Lower leg skin (tissue), 3 donors: Measurements from ENCODE around the gene GPATCH4.

ENCODE experiments used
- POLR2A ChIP-seq, 2 donors: fragments of 450-650 bp; IDR thresholded peaks; one replicate each; pipeline ENCODE4 v1.6.1; 2016 to 2017; ENCODE audit warnings: antibody characterized with exemption in 2 of 2, mild to moderate bottlenecking in 1 of 2, moderate library complexity in 1 of 2
- TF ChIP-seq, protein P1 (sequence below), 3 donors: fragments of 450-650 bp; IDR thresholded peaks; one replicate each; pipeline ENCODE4 v1.5.1; 2016; ENCODE audit warnings: antibody characterized with exemption in 3 of 3, mild to moderate bottlenecking in 3 of 3, moderate library complexity in 2 of 3

DNA sequence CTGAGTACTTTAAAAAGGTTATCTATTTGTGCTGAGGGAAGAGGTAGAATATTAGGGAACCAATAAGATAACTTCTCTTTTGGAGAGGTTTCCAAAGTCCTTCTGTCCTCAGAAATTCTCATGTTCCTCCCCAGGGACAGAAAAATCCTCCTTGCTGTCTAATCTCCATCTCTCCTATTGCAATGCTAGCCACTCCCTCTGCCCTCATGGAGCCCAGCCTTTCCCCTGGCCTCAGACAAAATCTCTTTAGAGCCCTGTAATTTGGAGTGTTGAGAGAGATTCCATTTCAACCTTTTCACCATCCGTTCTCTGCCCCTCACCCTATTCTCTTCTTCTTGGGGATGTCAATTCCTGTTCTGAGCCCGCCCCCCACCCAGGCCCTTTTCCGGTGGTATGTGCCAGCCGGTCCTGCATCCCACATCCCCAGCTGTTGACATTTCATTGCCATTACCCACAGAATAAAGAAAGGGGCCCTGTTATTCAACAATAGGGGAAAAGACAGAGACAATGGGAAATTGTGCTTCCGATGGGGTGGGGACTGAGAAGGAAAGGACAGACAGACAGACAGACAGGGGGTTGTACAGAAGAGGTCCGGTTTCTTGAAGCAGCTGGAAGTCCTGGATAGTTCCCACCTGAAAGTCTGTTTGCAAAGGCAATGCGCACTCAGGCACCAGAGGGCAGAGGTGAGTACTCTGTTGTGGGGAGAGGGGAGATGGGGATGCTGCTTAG lies 17.7 kb upstream of the GPATCH4 start, which contains the start of gene HAPLN2:
- TF ChIP-seq, protein P1, sequence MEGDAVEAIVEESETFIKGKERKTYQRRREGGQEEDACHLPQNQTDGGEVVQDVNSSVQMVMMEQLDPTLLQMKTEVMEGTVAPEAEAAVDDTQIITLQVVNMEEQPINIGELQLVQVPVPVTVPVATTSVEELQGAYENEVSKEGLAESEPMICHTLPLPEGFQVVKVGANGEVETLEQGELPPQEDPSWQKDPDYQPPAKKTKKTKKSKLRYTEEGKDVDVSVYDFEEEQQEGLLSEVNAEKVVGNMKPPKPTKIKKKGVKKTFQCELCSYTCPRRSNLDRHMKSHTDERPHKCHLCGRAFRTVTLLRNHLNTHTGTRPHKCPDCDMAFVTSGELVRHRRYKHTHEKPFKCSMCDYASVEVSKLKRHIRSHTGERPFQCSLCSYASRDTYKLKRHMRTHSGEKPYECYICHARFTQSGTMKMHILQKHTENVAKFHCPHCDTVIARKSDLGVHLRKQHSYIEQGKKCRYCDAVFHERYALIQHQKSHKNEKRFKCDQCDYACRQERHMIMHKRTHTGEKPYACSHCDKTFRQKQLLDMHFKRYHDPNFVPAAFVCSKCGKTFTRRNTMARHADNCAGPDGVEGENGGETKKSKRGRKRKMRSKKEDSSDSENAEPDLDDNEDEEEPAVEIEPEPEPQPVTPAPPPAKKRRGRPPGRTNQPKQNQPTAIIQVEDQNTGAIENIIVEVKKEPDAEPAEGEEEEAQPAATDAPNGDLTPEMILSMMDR (IDR thresholded peaks at IDR 0.05): no peak
- no peak for TF ChIP-seq POLR2A (IDR thresholded peaks at IDR 0.05)
